HCT116 (cell line): ENCODE results near the gene WNT3A.

ENCODE experiments used
- CTCF ChIP-seq, 3 experiments: fragments of 200-600 bp in 1 of 3; sonication (generic) in 1 of 3; IDR thresholded peaks in 2 of 3; conservative IDR thresholded peaks in 1 of 3; 2 replicates each; pipeline ENCODE4 v1.5.1; 2012 to 2017; ENCODE audit warnings: low read depth in 2 of 3, low read length in 2 of 3, antibody characterized with exemption in 1 of 3, borderline replicate concordance in 1 of 3, control low read depth in 1 of 3, mild to moderate bottlenecking in 1 of 3, mixed read lengths in 1 of 3, mixed run types in 1 of 3, moderate library complexity in 1 of 3; ENCODE audit not compliant: insufficient read depth in 1 of 3
- POLR2A ChIP-seq: IDR thresholded peaks from 2 replicates; pipeline ENCODE4 v1.7.0; 2011; ENCODE audit warnings: borderline replicate concordance; ENCODE audit not compliant: insufficient read depth, insufficient read length; ENCODE audit errors: extremely low read depth
- SRF ChIP-seq: IDR thresholded peaks from 2 replicates; pipeline ENCODE4 v1.6.1; 2012; ENCODE audit warnings: low read depth
- ZBTB33 ChIP-seq: IDR thresholded peaks from 2 replicates; pipeline ENCODE4 v1.6.1; 2011; ENCODE audit warnings: mild to moderate bottlenecking, low read length, moderate library complexity; ENCODE audit not compliant: insufficient replicate concordance; ENCODE audit errors: extremely low read depth

GRCh38 chr1:228017356-228018124 lies 10.7 kb downstream of the WNT3A start:
- TF ChIP-seq CTCF (IDR thresholded peaks at IDR 0.05 in 2 of 3, conservative IDR thresholded peaks at IDR 0.05 in 1 of 3; ENCODE audit: borderline replicate concordance in 1 of 3, insufficient read depth in 1 of 3, low read depth in 2 of 3, low read length in 2 of 3) (no peak), POLR2A (no peak), SRF (no peak), ZBTB33 (no peak)
